ENCODE measurements around the gene SNN.

DNA sequence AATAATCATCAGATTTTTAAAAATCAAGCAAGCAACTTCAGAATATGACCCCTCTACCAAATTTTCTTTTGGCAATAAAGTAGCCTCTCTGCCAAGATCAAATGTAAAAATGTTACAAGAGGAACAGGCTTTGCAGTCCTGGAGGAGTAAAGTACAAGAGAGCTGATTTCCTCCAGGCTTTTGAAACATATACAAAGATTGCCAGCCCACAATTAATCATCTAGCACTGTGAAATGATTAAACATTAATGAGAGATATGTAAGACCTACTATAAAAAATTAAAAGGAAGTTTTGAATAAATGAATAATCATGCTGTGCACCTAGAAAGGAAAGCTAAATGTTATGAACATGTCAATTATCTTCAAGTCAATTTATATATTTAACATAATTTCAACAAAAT lies 48.1 kb downstream of the SNN start:
- TF ChIP-seq EZH2 (IDR thresholded peaks at IDR 0.05; ENCODE audit: low read depth), result no peak
- TF ChIP-seq, protein P1, sequence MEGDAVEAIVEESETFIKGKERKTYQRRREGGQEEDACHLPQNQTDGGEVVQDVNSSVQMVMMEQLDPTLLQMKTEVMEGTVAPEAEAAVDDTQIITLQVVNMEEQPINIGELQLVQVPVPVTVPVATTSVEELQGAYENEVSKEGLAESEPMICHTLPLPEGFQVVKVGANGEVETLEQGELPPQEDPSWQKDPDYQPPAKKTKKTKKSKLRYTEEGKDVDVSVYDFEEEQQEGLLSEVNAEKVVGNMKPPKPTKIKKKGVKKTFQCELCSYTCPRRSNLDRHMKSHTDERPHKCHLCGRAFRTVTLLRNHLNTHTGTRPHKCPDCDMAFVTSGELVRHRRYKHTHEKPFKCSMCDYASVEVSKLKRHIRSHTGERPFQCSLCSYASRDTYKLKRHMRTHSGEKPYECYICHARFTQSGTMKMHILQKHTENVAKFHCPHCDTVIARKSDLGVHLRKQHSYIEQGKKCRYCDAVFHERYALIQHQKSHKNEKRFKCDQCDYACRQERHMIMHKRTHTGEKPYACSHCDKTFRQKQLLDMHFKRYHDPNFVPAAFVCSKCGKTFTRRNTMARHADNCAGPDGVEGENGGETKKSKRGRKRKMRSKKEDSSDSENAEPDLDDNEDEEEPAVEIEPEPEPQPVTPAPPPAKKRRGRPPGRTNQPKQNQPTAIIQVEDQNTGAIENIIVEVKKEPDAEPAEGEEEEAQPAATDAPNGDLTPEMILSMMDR (conservative IDR thresholded peaks at IDR 0.05), result no peak
